Measurements from ENCODE around the gene HEYL. TPM values are rescaled to one million over a fixed set of nuclear protein-coding genes. Genes with fewer than 3 reads are reported as not detected.

HEYL gene
- total RNA-seq = 0.08 TPM in 1 of 2 replicates, not detected in the other

GRCh38 chr1:39639305-39640130, at the start of gene HEYL:
Gene HEYL, minus strand, starts transcription at chr1:39639643. Its CDS starts 18 bp downstream, at chr1:39639625.

GRCh38 chr1:39671793-39672550, 32.5 kb upstream of the HEYL start, which contains the start of gene NT5C1A:
Gene NT5C1A, minus strand, starts transcription at chr1:39672107. Its CDS starts 69 bp downstream, at chr1:39672038.

Other genes with a start within 250 kb of the HEYL start
- 0.16 TPM in 1 of 2 replicates, not detected in the other for gene BMP8A, start 148.0 kb downstream of the HEYL start, total RNA-seq
- 134 and 149 TPM in 2 replicates for gene PABPC4, start 62.9 kb downstream of the HEYL start, total RNA-seq
- gene NT5C1A, start 32.5 kb upstream of the HEYL start, total RNA-seq = not detected in 2 replicates
- not detected in 2 replicates for gene HPCAL4, start 51.8 kb upstream of the HEYL start, total RNA-seq
- 54.5 and 58.6 TPM in 2 replicates for gene PPIE, start 99.2 kb upstream of the HEYL start, total RNA-seq
- 1.8 and 3.2 TPM in 2 replicates for gene OXCT2, start 131.7 kb upstream of the HEYL start, total RNA-seq
- gene BMP8B, start 149.2 kb upstream of the HEYL start, total RNA-seq = 0.04 and 0.08 TPM in 2 replicates
- gene TRIT1, start 243.9 kb upstream of the HEYL start, total RNA-seq = 20.3 and 21.7 TPM in 2 replicates

Measured in hair follicular keratinocyte (primary cell).